ENCODE results near the gene DNAJC5G. TPM values are rescaled to one million over a fixed set of nuclear protein-coding genes. Genes with fewer than 3 reads are reported as not detected.

Gene DNAJC5G
- total and polyA plus RNA-seq, 9 of the 15 experiments (the other 6 are each of a cell fraction or from before 2014, with no cell fraction given) = not detected

DNA sequence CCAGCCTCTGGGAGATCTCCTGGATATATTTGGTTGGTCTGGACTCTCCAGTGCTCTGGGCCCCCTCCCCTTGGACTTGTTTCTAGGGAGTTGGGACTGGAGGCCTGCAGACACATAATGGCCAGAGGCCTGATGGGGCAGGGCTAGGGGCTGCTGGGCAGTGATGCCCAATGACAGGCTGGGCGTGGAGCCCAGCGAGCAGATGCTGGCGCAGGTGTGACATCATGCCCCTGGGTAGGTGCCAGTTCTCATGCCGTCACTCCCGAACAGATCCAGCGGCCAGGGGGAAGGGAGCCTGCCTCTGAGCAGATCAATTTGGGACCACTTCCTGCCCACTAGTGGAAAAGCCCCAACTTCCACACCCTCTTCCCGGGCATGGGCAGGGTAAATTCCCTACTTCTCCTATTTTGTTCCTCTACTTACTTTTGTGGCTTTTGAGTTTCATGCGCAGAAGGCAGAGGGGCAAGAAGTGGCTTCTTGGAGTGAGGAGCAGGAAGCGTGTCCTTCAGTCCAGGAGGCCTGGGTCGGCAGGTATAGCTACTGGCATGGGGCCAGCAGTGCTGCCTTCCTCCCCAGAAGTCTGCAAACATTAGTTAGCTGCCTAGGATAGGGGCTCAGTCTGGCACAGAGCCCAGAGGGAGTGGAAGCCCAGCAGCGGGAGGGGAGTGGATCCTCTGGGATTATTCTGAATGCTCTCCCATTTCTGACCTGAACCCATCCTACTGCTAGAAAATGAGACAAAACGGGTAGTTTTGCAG is 41.6 kb downstream of the DNAJC5G start:
- Histone ChIP-seq H2AFZ (ENCODE audit: low read depth, low read length) (no peak overlapping the region), H3K9ac (ENCODE audit: insufficient read depth in 1 of 2, low read depth in 2 of 2, low read length in 2 of 2) (peak overlapping the region in 1 of 2 experiments; percentile 27; a peak in 1 of 4 replicates), H3K4me1 (replicated peaks in 1 of 2; ENCODE audit: control insufficient read depth in 2 of 2, insufficient read depth in 2 of 2, low read length in 2 of 2) (peaks cover 13 to 15% of the 10 kb centered on the region in 2 experiments), H4K20me1 (replicated peaks; ENCODE audit: control insufficient read depth, insufficient read depth, low read length) (0 out of 2 replicates have a peak, but pooled peaks cover 6% of the 10 kb centered on the region), H3K9me1 (ENCODE audit: control insufficient read depth, insufficient read depth, low read length) (peaks cover 7% of the 10 kb centered on the region), H3K9me3 (replicated peaks; ENCODE audit: control insufficient read depth, insufficient read depth, low read depth, low read length) (no peaks in the 10 kb centered on the region), H3K27ac (ENCODE audit: extremely low read depth, low read depth, low read length) (no peak overlapping the region), H3K36me3 (ENCODE audit: control insufficient read depth, insufficient read depth, low read length) (peaks cover 18% of the 10 kb centered on the region; the same call in 2 of the 3 replicates), H3K4me2 (ENCODE audit: insufficient read depth, low read length) (no peak overlapping the region), H3K4me3 (no peak overlapping the region), H3K79me2 (ENCODE audit: control insufficient read depth, insufficient read depth, low read length) (peaks cover 14% of the 10 kb centered on the region), H3K27me3 (ENCODE audit: control insufficient read depth in 2 of 2, insufficient read depth in 2 of 2, low read length in 2 of 2) (no peaks in the 10 kb centered on the region)
- intact Hi-C loops (cut with micrococcal nuclease) (no loop called here), in situ Hi-C loops (cut with MboI) (no loop called here)
- 79% methylated on average over 12 of the region's 12 CpGs for WGBS (ENCODE audit: insufficient coverage, low coverage, missing lambda C conversion rate)
- no TSS peak for BruUV-seq (replicated peaks)
- CTCF ChIA-PET (ENCODE audit: low intra/inter-chr PET ratio) = no interaction called here
- DNase-seq (ENCODE audit: extremely low read depth in 1 of 4, low spot score in 3 of 4) (no peak), ATAC-seq (no peak), FAIRE-seq (no peak)
- no peak for TF ChIP-seq ZNF445 (CRISPR knock-in tag; IDR thresholded peaks at IDR 0.05; ENCODE audit: low read depth)
- TF ChIP-seq NFIC (IDR thresholded peaks at IDR 0.05) = peak; percentile 75
- TF ChIP-seq DPF2 (IDR thresholded peaks at IDR 0.05) = no peak
- no peak for TF ChIP-seq SAFB (IDR thresholded peaks at IDR 0.05; ENCODE audit: borderline replicate concordance, low read depth, low read length)
- no peak for TF ChIP-seq NONO (IDR thresholded peaks at IDR 0.05; ENCODE audit: low read depth in 2 of 2, low read length in 1 of 2)
- TF ChIP-seq, protein P1, sequence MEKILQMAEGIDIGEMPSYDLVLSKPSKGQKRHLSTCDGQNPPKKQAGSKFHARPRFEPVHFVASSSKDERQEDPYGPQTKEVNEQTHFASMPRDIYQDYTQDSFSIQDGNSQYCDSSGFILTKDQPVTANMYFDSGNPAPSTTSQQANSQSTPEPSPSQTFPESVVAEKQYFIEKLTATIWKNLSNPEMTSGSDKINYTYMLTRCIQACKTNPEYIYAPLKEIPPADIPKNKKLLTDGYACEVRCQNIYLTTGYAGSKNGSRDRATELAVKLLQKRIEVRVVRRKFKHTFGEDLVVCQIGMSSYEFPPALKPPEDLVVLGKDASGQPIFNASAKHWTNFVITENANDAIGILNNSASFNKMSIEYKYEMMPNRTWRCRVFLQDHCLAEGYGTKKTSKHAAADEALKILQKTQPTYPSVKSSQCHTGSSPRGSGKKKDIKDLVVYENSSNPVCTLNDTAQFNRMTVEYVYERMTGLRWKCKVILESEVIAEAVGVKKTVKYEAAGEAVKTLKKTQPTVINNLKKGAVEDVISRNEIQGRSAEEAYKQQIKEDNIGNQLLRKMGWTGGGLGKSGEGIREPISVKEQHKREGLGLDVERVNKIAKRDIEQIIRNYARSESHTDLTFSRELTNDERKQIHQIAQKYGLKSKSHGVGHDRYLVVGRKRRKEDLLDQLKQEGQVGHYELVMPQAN (IDR thresholded peaks at IDR 0.05; ENCODE audit: borderline replicate concordance) = no peak
- no peak for TF ChIP-seq CSDE1 (IDR thresholded peaks at IDR 0.05)
- TF ChIP-seq CEBPG (CRISPR knock-in tag; IDR thresholded peaks at IDR 0.05) = no peak
- TF ChIP-seq CEBPG (tag; conservative IDR thresholded peaks at IDR 0.05 in 1 of 2, IDR thresholded peaks at IDR 0.05 in 1 of 2) = no peak
- 0 out of 2 replicates have a peak, but pooled peaks have one; percentile 17 for TF ChIP-seq POLR2G (IDR thresholded peaks at IDR 0.05; ENCODE audit: low read depth, low read length)
- no peak for TF ChIP-seq GABPA (tag; conservative IDR thresholded peaks at IDR 0.05; ENCODE audit: low read depth)
- TF ChIP-seq, protein P2, sequence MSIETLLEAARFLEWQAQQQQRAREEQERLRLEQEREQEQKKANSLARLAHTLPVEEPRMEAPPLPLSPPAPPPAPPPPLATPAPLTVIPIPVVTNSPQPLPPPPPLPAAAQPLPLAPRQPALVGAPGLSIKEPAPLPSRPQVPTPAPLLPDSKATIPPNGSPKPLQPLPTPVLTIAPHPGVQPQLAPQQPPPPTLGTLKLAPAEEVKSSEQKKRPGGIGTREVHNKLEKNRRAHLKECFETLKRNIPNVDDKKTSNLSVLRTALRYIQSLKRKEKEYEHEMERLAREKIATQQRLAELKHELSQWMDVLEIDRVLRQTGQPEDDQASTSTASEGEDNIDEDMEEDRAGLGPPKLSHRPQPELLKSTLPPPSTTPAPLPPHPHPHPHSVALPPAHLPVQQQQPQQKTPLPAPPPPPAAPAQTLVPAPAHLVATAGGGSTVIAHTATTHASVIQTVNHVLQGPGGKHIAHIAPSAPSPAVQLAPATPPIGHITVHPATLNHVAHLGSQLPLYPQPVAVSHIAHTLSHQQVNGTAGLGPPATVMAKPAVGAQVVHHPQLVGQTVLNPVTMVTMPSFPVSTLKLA (conservative IDR thresholded peaks at IDR 0.05) = no peak
- TF ChIP-seq SPI1 (IDR thresholded peaks at IDR 0.05; ENCODE audit: borderline replicate concordance, low read depth, low read length) = no peak
- TF ChIP-seq, protein P3, sequence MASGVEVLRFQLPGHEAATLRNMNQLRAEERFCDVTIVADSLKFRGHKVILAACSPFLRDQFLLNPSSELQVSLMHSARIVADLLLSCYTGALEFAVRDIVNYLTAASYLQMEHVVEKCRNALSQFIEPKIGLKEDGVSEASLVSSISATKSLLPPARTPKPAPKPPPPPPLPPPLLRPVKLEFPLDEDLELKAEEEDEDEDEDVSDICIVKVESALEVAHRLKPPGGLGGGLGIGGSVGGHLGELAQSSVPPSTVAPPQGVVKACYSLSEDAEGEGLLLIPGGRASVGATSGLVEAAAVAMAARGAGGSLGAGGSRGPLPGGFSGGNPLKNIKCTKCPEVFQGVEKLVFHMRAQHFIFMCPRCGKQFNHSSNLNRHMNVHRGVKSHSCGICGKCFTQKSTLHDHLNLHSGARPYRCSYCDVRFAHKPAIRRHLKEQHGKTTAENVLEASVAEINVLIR (CRISPR knock-in tag; IDR thresholded peaks at IDR 0.05) = no peak
- TF ChIP-seq BCL6 (CRISPR knock-in tag; IDR thresholded peaks at IDR 0.05) = no peak
- POLR2A ChIA-PET = interaction anchor here (0.6 to 1.2 kb wide), 3 partner anchors 14 to 25 kb away, joined by 3 to 9 read pairs (median 3); no protein-coding TSS in a partner anchor

Measured in K562 (cell line).